Progenitor cell of endocrine pancreas (in vitro differentiated cells): ENCODE data around the gene ABCA4. TPM values are rescaled to one million over a fixed set of nuclear protein-coding genes. Genes with fewer than 3 reads are reported as not detected.

Experiments used
- DNase-seq: peaks from one replicate; pipeline ENCODE4 v3.0.0; 2021; ENCODE audit warnings: low spot score; ENCODE audit not compliant: unreplicated experiment
- H3K27ac Mint-ChIP-seq: 2 replicates; pipeline ENCODE4 v1.8.0; 2021; ENCODE audit warnings: mild to moderate bottlenecking, moderate library complexity, mixed read lengths
- H3K27me3 Mint-ChIP-seq: 2 replicates; pipeline ENCODE4 v1.8.0; 2021; ENCODE audit warnings: mixed read lengths
- H3K36me3 Mint-ChIP-seq: 2 replicates; pipeline ENCODE4 v1.8.0; 2022; ENCODE audit warnings: mixed read lengths; ENCODE audit not compliant: insufficient read depth
- H3K4me1 Mint-ChIP-seq: 2 replicates; pipeline ENCODE4 v1.8.0; 2021; ENCODE audit warnings: low read depth, mixed read lengths
- H3K4me3 Mint-ChIP-seq: 2 replicates; pipeline ENCODE4 v1.8.0; 2021; ENCODE audit warnings: low read depth, mild to moderate bottlenecking, moderate library complexity, mixed read lengths
- H3K9me3 Mint-ChIP-seq: 2 replicates; pipeline ENCODE4 v1.8.0; 2021; ENCODE audit warnings: low read depth, mixed read lengths
- CTCF ChIP-seq: fragments of 200-600 bp; sonication (generic); IDR thresholded peaks from one replicate; pipeline ENCODE4 v1.5.0; 2021; ENCODE audit warnings: antibody characterized with exemption, mild to moderate bottlenecking; ENCODE audit not compliant: unreplicated experiment
- total RNA-seq: library from RNA; stranded (reverse); gene quantifications from 2 replicates; pipeline ENCODE4 v1.2.1, GENCODE V29; 2021

The ABCA4 gene
- total RNA-seq, 1 donor from 2014 or later = 0.86 TPM

- Mint-ChIP-seq H3K9me3 (no peaks in the 10 kb centered on the region), H3K4me3 (no peak overlapping the region), H3K27ac (no peak overlapping the region), H3K27me3 (peaks cover 21% of the 10 kb centered on the region), H3K4me1 (peaks cover 11% of the 10 kb centered on the region), H3K36me3 (no peaks in the 10 kb centered on the region)
- DNase-seq = no peak
- TF ChIP-seq CTCF = no peak
Observed at GRCh38 chr1:94083681-94084080, 37.3 kb downstream of the ABCA4 start.

- peaks cover 11% of the 10 kb centered on the region for H3K4me1 Mint-ChIP-seq
- DNase-seq = no peak
- H3K9me3 Mint-ChIP-seq = no peaks in the 10 kb centered on the region
- no peak for TF ChIP-seq CTCF
- H3K4me3 Mint-ChIP-seq = no peak overlapping the region
- no peaks in the 10 kb centered on the region for H3K36me3 Mint-ChIP-seq
- H3K27ac Mint-ChIP-seq = no peak overlapping the region
- peaks cover 13% of the 10 kb centered on the region for H3K27me3 Mint-ChIP-seq
Observed at GRCh38 chr1:94081566-94082344, 39.2 kb downstream of the ABCA4 start.

- no peak for DNase-seq
- peaks cover 11% of the 10 kb centered on the region for H3K27me3 Mint-ChIP-seq
- H3K9me3 Mint-ChIP-seq = no peaks in the 10 kb centered on the region
- H3K36me3 Mint-ChIP-seq = no peaks in the 10 kb centered on the region
- H3K4me1 Mint-ChIP-seq = peaks cover 11% of the 10 kb centered on the region
- TF ChIP-seq CTCF = no peak
- no peak overlapping the region for H3K4me3 Mint-ChIP-seq
- no peak overlapping the region for H3K27ac Mint-ChIP-seq
Observed at GRCh38 chr1:94079989-94080388, 41.0 kb downstream of the ABCA4 start.

GRCh38 chr1:94079080-94079940, 41.6 kb downstream of the ABCA4 start:
- no peak for TF ChIP-seq CTCF
- Mint-ChIP-seq H3K4me1 (peaks cover 11% of the 10 kb centered on the region), H3K27ac (peak overlapping the region; percentile 67), H3K9me3 (no peaks in the 10 kb centered on the region), H3K27me3 (peaks cover 5% of the 10 kb centered on the region), H3K4me3 (no peak overlapping the region), H3K36me3 (no peaks in the 10 kb centered on the region)
- no peak for DNase-seq

- no peaks in the 10 kb centered on the region for H3K9me3 Mint-ChIP-seq
- no peak overlapping the region for H3K4me3 Mint-ChIP-seq
- peaks cover 3% of the 10 kb centered on the region for H3K27me3 Mint-ChIP-seq
- TF ChIP-seq CTCF = no peak
- H3K27ac Mint-ChIP-seq = peak overlapping the region; percentile 51
- DNase-seq = no peak
- H3K4me1 Mint-ChIP-seq = peaks cover 28% of the 10 kb centered on the region
- no peaks in the 10 kb centered on the region for H3K36me3 Mint-ChIP-seq
Observed at GRCh38 chr1:94072840-94073522, 48.0 kb downstream of the ABCA4 start.
